ENCODE results near the gene FAM227A. TPM values are rescaled to one million over a fixed set of nuclear protein-coding genes. Genes with fewer than 3 reads are reported as not detected.

Gene FAM227A
- total and polyA plus RNA-seq, 2 of the 8 experiments (the other 6 are each of a cell fraction or from before 2014, with no cell fraction given): 2.1 to 3.9 TPM

DNA sequence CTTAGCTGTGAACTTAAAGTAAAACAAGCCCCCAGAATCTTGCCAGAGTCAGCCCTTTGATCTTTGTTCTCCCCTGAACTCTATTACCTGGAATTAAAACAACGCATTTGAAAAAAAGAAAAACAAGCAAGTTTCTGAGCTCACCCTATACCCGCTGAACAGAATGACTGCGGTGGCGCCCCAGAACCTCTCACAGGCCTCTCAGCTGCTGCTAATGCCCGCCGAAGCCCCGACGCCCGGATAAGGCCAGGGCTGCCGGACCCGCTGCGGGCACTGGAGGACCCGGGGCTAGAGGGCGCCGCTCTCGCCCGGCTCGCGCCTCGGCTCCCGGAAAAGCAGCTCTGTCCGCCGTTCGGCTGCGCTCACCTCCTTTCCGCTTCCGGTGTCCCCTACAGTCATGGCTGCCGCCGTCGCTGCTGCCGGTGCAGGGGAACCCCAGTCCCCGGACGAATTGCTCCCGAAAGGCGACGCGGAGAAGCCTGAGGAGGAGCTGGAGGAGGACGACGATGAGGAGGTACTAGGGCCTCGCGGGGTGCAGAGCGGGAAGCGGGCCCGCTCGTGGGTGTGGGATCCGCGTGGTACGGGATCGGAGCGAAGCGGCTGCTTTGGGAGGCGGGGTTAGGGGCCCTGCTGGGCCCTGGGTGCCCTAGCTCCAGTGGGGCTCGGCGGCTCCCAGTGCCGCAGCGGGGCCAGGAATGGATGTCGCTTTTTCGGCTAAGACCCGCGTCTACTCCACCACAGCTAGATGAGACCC is 25.6 kb upstream of the FAM227A start, which contains the start of gene TOMM22 (continued):
- TF ChIP-seq TAF7 (optimal IDR thresholded peaks at IDR 0.05; ENCODE audit: borderline replicate concordance, low read depth, low read length) (peak; percentile 95), RBBP5 (IDR thresholded peaks at IDR 0.05; ENCODE audit: borderline replicate concordance, low read depth, low read length) (peak; percentile 58; the same call in 1 of the 2 replicates), SIN3A (conservative IDR thresholded peaks at IDR 0.05 in 1 of 2, IDR thresholded peaks at IDR 0.05 in 1 of 2; ENCODE audit: low read depth in 1 of 2, low read length in 2 of 2) (peak in 1 of 2 experiments; percentile 92; a peak in 2 of 4 replicates), SP2 (IDR thresholded peaks at IDR 0.05; ENCODE audit: low read length) (peak; percentile 80; the same call in 1 of the 2 replicates), JUND (IDR thresholded peaks at IDR 0.05; ENCODE audit: low read length) (0 out of 2 replicates have a peak, but pooled peaks have one; percentile 24), EP300 (IDR thresholded peaks at IDR 0.05; ENCODE audit: borderline replicate concordance in 1 of 2, low read depth in 2 of 2, low read length in 2 of 2) (no peak), SP4 (IDR thresholded peaks at IDR 0.05; ENCODE audit: low read length) (no peak), GTF2F1 (IDR thresholded peaks at IDR 0.05; ENCODE audit: borderline replicate concordance, low read depth, low read length) (peak; percentile 73; the same call in 1 of the 2 replicates), SIX5 (IDR thresholded peaks at IDR 0.05; ENCODE audit: low read depth, low read length) (no peak), POLR2AphosphoS5 (IDR thresholded peaks at IDR 0.05; ENCODE audit: low read depth, low read length) (peak; percentile 94), EZH2 (IDR thresholded peaks at IDR 0.05; ENCODE audit: low read depth, low read length, severe bottlenecking) (no peak), HDAC2 (IDR thresholded peaks at IDR 0.05; ENCODE audit: borderline replicate concordance in 1 of 2, low read depth in 2 of 2, low read length in 2 of 2) (peak in 1 of 2 experiments; percentile 98; a peak in 2 of 4 replicates), TEAD4 (IDR thresholded peaks at IDR 0.05; ENCODE audit: low read depth, low read length) (no peak), SIRT6 (IDR thresholded peaks at IDR 0.05; ENCODE audit: low read length) (no peak), BRCA1 (IDR thresholded peaks at IDR 0.05; ENCODE audit: low read depth, low read length) (no peak), KDM1A (IDR thresholded peaks at IDR 0.05; ENCODE audit: borderline replicate concordance, low read length) (no peak), CHD1 (IDR thresholded peaks at IDR 0.05; ENCODE audit: low read depth, low read length) (no peak), TBP (IDR thresholded peaks at IDR 0.05; ENCODE audit: low read depth, low read length) (peak; percentile 93)
- TF ChIP-seq, protein P1, sequence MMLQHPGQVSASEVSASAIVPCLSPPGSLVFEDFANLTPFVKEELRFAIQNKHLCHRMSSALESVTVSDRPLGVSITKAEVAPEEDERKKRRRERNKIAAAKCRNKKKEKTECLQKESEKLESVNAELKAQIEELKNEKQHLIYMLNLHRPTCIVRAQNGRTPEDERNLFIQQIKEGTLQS (IDR thresholded peaks at IDR 0.05; ENCODE audit: insufficient read depth, low read depth, low read length): no peak
- TF ChIP-seq, protein P2, sequence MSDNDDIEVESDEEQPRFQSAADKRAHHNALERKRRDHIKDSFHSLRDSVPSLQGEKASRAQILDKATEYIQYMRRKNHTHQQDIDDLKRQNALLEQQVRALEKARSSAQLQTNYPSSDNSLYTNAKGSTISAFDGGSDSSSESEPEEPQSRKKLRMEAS (IDR thresholded peaks at IDR 0.05): peak; percentile 72
- TF ChIP-seq, protein P3, sequence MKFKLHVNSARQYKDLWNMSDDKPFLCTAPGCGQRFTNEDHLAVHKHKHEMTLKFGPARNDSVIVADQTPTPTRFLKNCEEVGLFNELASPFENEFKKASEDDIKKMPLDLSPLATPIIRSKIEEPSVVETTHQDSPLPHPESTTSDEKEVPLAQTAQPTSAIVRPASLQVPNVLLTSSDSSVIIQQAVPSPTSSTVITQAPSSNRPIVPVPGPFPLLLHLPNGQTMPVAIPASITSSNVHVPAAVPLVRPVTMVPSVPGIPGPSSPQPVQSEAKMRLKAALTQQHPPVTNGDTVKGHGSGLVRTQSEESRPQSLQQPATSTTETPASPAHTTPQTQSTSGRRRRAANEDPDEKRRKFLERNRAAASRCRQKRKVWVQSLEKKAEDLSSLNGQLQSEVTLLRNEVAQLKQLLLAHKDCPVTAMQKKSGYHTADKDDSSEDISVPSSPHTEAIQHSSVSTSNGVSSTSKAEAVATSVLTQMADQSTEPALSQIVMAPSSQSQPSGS (IDR thresholded peaks at IDR 0.05; ENCODE audit: low read length): 0 out of 2 replicates have a peak, but pooled peaks have one; percentile 19
